T-helper 2 cell treated with Interferon-gamma antibody and Interleukin-4, amounts not matched to agents 5 μg/mL and 100 μg/mL, for 36 hours (primary cell): Measurements from ENCODE around the gene FLAD1.

Source experiments
- DNase-seq: peaks from one replicate; pipeline ENCODE4 v3.0.0; 2021; ENCODE audit warnings: low spot score
- H3K27ac Mint-ChIP-seq: one replicate; pipeline ENCODE4 v1.8.0; 2021; ENCODE audit warnings: mild to moderate bottlenecking, mixed read lengths
- H3K27me3 Mint-ChIP-seq: one replicate; pipeline ENCODE4 v1.8.0; 2021; ENCODE audit warnings: low read depth, mixed read lengths
- H3K36me3 Mint-ChIP-seq: one replicate; pipeline ENCODE4 v1.8.0; 2021; ENCODE audit warnings: low read depth, mixed read lengths
- H3K4me1 Mint-ChIP-seq: one replicate; pipeline ENCODE4 v1.8.0; 2021; ENCODE audit warnings: low read depth, mixed read lengths
- H3K4me3 Mint-ChIP-seq: one replicate; pipeline ENCODE4 v1.8.0; 2022; ENCODE audit warnings: mild to moderate bottlenecking, moderate library complexity, mixed read lengths
- H3K9me3 Mint-ChIP-seq: one replicate; pipeline ENCODE4 v1.8.0; 2021; ENCODE audit warnings: mixed read lengths

The FLAD1 gene

DNA sequence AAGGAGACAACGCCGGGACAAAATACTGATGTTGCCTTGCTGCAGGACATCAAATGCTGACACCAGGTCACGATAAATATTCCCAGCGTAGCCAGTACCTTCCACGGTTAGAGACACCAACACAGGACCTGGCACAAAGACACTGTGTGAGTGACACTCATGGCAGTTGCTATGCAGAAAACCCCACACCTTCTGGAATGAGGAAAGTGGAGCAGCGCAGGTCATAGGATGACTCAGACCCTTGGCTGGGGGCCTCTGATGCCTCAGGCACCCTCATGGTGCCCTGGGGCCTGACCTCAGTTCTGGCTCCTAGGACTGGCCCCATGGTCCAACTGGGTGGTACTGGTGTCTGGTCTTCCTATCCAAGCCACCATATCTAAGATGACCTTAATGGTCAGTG lies 43.4 kb downstream of the FLAD1 start:
- H3K4me3 Mint-ChIP-seq: no peak overlapping the region
- peaks cover 3% of the 10 kb centered on the region for H3K4me1 Mint-ChIP-seq
- no peaks in the 10 kb centered on the region for H3K27me3 Mint-ChIP-seq
- no peaks in the 10 kb centered on the region for H3K9me3 Mint-ChIP-seq
- H3K36me3 Mint-ChIP-seq: no peaks in the 10 kb centered on the region
- no peak for DNase-seq
- H3K27ac Mint-ChIP-seq: no peak overlapping the region

DNA sequence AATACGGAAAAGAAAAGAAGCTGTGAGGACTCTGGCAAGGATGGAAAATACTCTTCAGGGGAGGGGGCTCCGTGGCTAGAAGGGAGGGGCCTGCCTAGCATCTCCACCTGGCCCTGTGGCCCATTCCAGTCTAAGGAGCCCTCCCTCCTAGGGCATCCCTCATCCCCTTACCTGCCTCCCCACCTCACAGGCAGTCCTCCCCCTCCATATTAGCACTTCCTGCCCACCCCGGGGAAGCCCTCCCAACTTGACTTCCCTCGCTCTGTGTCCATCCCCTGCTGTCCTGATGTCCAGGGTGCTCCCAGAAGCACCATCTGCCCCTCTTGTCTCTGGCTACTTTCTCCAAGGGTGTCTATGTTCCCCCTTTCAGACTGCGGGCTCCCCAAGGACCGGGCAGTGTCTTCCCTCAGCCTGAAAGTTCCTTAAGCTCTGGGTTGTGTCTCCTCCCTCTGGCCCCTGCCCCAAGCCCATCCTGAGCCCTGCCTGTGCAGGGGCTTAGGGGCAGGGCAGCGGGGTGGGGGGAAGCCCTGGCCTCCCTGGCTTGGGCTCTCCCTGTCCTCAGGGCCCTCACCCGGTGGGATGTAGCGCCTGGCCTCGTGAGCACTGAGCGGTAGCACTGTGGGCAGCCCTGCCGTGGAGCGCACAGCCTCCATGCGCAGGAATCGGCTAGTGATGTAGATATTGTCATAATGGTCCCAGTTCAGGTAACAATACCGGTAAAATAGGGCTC lies 46.5 kb downstream of the FLAD1 start:
- H3K4me1 Mint-ChIP-seq: no peaks in the 10 kb centered on the region
- H3K9me3 Mint-ChIP-seq: no peaks in the 10 kb centered on the region
- no peak overlapping the region for H3K27ac Mint-ChIP-seq
- no peak overlapping the region for H3K4me3 Mint-ChIP-seq
- peaks cover under 1% of the 10 kb centered on the region for H3K27me3 Mint-ChIP-seq
- H3K36me3 Mint-ChIP-seq: no peaks in the 10 kb centered on the region
- DNase-seq: no peak

GRCh38 chr1:155030243-155030795 lies 47.2 kb downstream of the FLAD1 start:
- Mint-ChIP-seq H3K4me3 (no peak overlapping the region), H3K27me3 (peaks cover 2% of the 10 kb centered on the region), H3K36me3 (no peaks in the 10 kb centered on the region), H3K4me1 (no peaks in the 10 kb centered on the region), H3K27ac (no peak overlapping the region), H3K9me3 (no peaks in the 10 kb centered on the region)
- no peak for DNase-seq

- H3K9me3 Mint-ChIP-seq: no peaks in the 10 kb centered on the region
- no peaks in the 10 kb centered on the region for H3K4me1 Mint-ChIP-seq
- no peak overlapping the region for H3K27ac Mint-ChIP-seq
- DNase-seq: no peak
- H3K27me3 Mint-ChIP-seq: peaks cover 2% of the 10 kb centered on the region
- no peak overlapping the region for H3K4me3 Mint-ChIP-seq
- H3K36me3 Mint-ChIP-seq: no peaks in the 10 kb centered on the region
These were observed 47.8 kb downstream of the FLAD1 start for GRCh38 chr1:155030899-155031298.

DNA sequence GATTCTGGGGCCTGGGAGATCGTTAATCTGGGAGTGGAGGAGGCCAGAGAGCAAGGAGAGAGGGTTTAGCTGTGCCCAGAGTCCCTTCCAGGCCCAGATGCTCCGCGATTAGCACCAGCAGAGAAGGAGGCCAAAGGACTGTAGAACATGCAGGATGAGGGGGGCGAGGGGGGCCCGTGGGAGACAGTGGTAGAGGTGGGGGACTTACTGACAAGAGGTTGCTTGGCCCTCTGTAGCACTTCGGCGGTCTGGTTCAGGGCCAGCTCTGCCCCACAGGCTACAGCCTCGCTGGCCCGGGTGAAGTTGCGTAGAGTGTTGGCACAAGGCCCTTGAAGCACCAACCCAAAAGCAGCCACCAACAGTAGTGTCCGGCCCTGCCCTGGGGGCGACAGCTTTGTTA lies 49.7 kb downstream of the FLAD1 start:
- Mint-ChIP-seq H3K27ac (no peak overlapping the region), H3K27me3 (peaks cover 3% of the 10 kb centered on the region), H3K4me3 (no peak overlapping the region), H3K9me3 (no peaks in the 10 kb centered on the region), H3K4me1 (no peaks in the 10 kb centered on the region), H3K36me3 (no peaks in the 10 kb centered on the region)
- DNase-seq: no peak

DNA sequence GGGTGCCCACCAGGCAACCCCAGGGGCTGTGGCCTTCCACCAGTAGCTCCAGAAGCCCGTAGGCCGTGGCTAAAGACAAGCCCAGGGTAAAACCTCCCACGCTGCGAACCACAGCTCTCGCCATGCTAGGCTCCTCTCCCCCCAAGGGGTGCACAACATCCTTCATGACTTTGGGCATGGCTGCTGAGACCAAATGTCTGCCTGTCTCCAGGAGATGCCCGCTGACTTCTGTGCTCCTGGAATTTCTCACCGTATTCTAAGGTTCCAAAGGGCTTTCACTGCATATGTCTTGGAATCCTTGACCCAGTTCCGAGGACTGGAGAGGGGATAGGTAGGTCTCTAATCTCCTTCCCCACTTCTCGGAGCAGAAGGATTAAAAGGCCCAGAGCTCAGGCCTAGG lies 50.4 kb downstream of the FLAD1 start, which contains the start of the genes DCST1 and DCST2:
TSS of gene DCST1 (plus strand) at position 301 of the 400 bp plus-strand sequence. CDS start 213 bp downstream, outside the sequence.
TSS of gene DCST2 (minus strand) at position 258 of the 400 bp plus-strand sequence. CDS start at position 178, 80 bp downstream.
- no peak for DNase-seq
- H3K4me3 Mint-ChIP-seq: no peak within 1 kb of the TSS
- H3K9me3 Mint-ChIP-seq: no peaks in the 10 kb centered on the region
- peaks cover 8% of the 10 kb centered on the region for H3K27me3 Mint-ChIP-seq
- no peaks in the 10 kb centered on the region for H3K36me3 Mint-ChIP-seq
- H3K27ac Mint-ChIP-seq: no peak within 1 kb of the TSS
- H3K4me1 Mint-ChIP-seq: no peaks in the 10 kb centered on the region

GRCh38 chr1:155034318-155035208 lies 51.4 kb downstream of the FLAD1 start:
- Mint-ChIP-seq H3K36me3 (no peaks in the 10 kb centered on the region), H3K27me3 (peaks cover 10% of the 10 kb centered on the region), H3K9me3 (no peaks in the 10 kb centered on the region), H3K4me3 (no peak overlapping the region), H3K27ac (no peak overlapping the region), H3K4me1 (no peaks in the 10 kb centered on the region)
- DNase-seq: no peak

GRCh38 chr1:155035936-155036335 lies 52.8 kb downstream of the FLAD1 start:
- no peak overlapping the region for H3K27ac Mint-ChIP-seq
- peaks cover 10% of the 10 kb centered on the region for H3K27me3 Mint-ChIP-seq
- no peaks in the 10 kb centered on the region for H3K4me1 Mint-ChIP-seq
- H3K9me3 Mint-ChIP-seq: no peaks in the 10 kb centered on the region
- no peak overlapping the region for H3K4me3 Mint-ChIP-seq
- no peak for DNase-seq
- no peaks in the 10 kb centered on the region for H3K36me3 Mint-ChIP-seq

GRCh38 chr1:155037043-155037442 lies 53.9 kb downstream of the FLAD1 start:
- H3K4me1 Mint-ChIP-seq: no peaks in the 10 kb centered on the region
- H3K9me3 Mint-ChIP-seq: no peaks in the 10 kb centered on the region
- no peak overlapping the region for H3K27ac Mint-ChIP-seq
- H3K36me3 Mint-ChIP-seq: no peaks in the 10 kb centered on the region
- H3K27me3 Mint-ChIP-seq: peaks cover 10% of the 10 kb centered on the region
- no peak for DNase-seq
- no peak overlapping the region for H3K4me3 Mint-ChIP-seq

DNA sequence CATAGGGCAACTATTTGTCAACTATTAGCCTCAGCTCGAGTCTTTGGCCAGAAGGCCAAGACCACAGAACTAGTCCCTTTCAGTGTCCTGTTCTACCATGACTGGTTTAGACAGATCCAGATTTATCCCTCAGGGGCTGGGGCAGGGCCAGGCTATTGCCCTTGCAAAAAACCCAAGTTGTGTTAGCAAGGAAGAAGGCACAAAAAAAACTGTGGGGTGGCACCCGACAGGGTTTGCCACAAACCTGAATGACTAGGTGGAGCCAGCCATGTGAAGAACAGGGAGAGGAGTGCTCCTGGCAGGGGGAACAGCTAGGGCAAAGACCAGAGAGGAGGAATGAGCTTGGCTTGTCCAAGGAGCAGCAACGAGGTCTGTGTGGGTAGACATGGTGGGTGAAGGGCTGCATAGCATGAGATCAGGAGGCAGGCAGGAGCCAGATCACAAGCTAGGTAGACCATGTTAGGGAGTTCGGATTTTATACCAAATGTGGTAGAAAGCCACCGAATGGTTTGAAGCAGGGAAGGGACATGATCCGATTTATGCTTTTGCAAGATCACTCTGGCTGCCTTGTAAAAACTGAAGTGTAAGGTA lies 54.8 kb downstream of the FLAD1 start:
- no peaks in the 10 kb centered on the region for H3K36me3 Mint-ChIP-seq
- no peaks in the 10 kb centered on the region for H3K9me3 Mint-ChIP-seq
- no peaks in the 10 kb centered on the region for H3K4me1 Mint-ChIP-seq
- H3K27me3 Mint-ChIP-seq: peaks cover 14% of the 10 kb centered on the region
- H3K27ac Mint-ChIP-seq: no peak overlapping the region
- no peak overlapping the region for H3K4me3 Mint-ChIP-seq
- DNase-seq: no peak

DNA sequence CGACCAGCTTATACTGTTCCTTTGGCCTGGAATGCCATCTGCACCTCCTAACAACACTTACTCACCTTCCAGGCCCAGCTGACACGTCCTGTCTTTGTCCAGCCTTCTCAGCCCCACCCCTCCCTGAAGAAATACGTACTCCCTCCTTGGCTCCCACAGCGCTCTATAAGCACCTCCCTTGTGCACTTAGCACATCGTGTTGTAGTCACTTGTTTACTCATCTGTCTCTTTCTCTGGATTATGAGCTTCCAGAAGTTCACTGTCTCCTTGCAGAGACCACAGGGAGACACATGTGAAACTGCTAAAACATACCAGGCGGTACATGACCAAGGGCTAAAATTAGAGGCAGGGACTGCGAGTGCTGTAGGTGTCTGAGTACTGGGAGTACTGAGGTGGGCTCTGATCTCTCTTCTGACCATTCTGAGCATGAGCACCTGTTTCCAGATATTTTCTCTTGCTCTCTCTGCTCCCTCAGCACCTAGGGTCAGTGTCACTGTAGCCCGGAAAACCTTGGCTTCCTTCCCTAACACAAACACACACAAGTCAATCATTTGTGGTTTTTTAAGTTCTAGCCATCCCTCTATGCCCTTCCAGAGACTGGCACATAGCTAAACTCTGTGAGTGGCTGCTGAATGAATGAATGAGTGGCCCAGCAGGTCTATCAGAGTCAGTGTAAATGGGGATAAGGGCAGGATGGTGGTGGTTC lies 55.6 kb downstream of the FLAD1 start:
- H3K4me1 Mint-ChIP-seq: no peaks in the 10 kb centered on the region
- peaks cover 14% of the 10 kb centered on the region for H3K27me3 Mint-ChIP-seq
- no peak overlapping the region for H3K4me3 Mint-ChIP-seq
- H3K27ac Mint-ChIP-seq: no peak overlapping the region
- no peak for DNase-seq
- H3K36me3 Mint-ChIP-seq: no peaks in the 10 kb centered on the region
- no peaks in the 10 kb centered on the region for H3K9me3 Mint-ChIP-seq

- H3K36me3 Mint-ChIP-seq: no peaks in the 10 kb centered on the region
- no peak overlapping the region for H3K27ac Mint-ChIP-seq
- H3K9me3 Mint-ChIP-seq: no peaks in the 10 kb centered on the region
These were observed 56.1 kb downstream of the FLAD1 start for GRCh38 chr1:155039308-155039669.

GRCh38 chr1:155040358-155041093 lies 57.4 kb downstream of the FLAD1 start:
- no peaks in the 10 kb centered on the region for H3K9me3 Mint-ChIP-seq
- H3K27ac Mint-ChIP-seq: no peak overlapping the region
- H3K4me3 Mint-ChIP-seq: no peak overlapping the region
- DNase-seq: no peak
- H3K27me3 Mint-ChIP-seq: peaks cover 12% of the 10 kb centered on the region
- H3K4me1 Mint-ChIP-seq: peaks cover 9% of the 10 kb centered on the region
- H3K36me3 Mint-ChIP-seq: no peaks in the 10 kb centered on the region

More at GRCh38 chr1:155039308-155039669, 56.1 kb downstream of the FLAD1 start:
- H3K4me1 Mint-ChIP-seq: no peaks in the 10 kb centered on the region
- H3K4me3 Mint-ChIP-seq: no peak overlapping the region
- peaks cover 14% of the 10 kb centered on the region for H3K27me3 Mint-ChIP-seq
- DNase-seq: no peak
